IPS-11a (cell line): ENCODE data around the gene TMEM11.
A peak's percentile ranks its signal among the peaks of the same experiment; 100 is the strongest.
"Not testable (repeated sequence)": the region's sequence is repeated elsewhere in the genome, so short reads cannot be mapped to it uniquely, and the experiment has no call there.

ENCODE experiments used
- H3K4me3 ChIP-seq: one replicate; pipeline ENCODE4 v1.5.1; 2013; ENCODE audit warnings: low read depth, low read length, control low read depth

TMEM11 gene

DNA sequence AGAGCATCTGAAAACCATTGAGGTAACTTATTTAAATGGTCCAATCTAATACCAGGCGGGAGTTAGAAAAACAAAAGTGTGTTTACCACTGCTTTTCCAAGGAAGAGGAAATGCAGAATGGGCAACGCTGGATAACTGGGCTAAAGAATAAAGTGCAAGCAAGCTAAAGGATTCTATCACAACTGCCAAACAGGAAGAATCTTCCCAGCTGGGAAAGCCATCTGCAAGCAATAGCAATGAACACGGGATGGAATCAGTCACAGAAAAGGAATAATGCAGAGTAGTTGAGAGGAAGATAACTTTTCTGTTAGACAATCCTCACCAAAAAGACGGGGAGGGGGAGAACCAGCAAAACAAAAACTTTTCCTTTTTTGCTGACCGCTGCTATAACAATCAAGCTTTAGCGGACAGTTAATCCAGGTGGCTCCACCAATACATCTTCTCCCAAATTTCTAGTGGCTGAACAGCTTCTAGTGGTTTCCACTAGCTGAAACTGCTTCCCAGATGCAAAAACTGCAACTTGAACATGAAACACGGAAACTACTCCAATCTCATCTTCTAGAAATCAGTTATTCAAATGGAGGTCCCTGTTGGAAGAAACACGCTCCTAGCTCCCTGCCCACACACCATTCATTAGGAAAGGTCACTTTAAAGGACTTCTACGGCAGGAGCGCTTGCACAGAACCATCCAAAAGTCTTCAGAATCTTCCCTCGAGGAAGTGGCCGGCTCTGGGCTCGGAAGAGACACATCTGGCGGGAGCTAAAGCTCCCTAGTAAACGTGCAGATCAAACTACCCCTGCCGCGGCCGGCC, 929 bp downstream of the TMEM11 start:
- peak overlapping the region; percentile 93 for H3K4me3 ChIP-seq

DNA sequence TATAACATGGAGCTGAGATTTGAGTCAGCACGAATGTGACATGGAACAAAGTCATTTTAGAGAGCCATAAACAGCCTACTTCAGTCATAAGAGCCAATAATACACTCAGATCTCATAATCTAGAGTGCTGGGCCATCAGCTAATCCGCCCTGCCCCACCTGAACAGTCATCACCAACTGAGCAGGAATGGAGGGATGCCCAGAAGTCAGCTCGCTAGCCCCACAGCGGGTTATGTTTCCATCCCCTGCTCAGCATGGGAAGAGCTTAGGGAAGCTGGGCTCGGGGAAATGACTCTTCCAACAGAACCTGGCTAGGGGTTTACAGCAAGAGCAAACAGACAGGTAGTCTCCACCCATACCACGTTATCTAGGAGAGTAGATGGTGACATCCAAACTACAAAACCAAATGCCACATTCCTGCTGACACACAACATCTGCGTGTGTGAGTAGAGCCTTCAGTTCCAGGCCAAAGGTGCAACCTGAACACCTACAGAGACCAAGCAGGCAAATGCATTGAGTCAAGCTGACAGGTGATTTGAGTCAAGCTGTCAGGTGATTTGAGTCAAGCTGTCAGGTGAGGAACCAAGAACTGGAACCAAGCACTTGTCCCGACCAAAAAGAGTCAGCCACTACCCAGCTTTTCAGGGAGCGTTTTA, 2.0 kb downstream of the TMEM11 start:
- no peak overlapping the region for H3K4me3 ChIP-seq

DNA sequence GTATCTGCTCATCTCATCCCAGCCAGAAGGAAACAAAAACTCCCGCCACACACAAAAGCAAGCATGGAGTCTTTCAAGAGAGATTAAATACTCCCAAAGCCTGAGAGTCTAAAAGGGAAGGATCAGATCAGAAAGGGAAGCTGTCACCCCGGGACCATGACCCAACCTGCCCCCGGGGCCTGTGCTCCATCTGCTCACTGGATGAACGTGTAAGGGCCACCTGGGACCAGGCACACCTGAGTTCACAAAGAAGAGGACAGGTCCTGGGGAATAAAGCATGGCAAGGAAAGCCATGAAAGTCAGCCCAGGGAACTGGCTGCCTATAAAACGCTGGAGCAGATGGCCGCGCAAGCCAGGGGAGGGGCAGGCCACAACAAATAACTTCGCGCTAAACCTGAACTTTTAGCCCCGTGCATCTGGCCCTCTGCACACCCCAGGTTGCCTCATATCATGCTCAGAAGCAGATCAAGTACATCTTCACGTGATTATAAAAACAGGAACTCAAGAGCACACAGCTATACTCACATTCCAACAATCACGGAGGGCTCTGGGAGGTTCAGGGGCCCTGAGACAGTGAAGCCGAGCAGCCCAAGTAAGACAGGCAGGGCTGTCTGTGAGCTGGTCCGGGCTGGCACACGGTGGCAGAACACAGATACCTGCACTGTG, 3.4 kb downstream of the TMEM11 start:
- H3K4me3 ChIP-seq = no peak overlapping the region

DNA sequence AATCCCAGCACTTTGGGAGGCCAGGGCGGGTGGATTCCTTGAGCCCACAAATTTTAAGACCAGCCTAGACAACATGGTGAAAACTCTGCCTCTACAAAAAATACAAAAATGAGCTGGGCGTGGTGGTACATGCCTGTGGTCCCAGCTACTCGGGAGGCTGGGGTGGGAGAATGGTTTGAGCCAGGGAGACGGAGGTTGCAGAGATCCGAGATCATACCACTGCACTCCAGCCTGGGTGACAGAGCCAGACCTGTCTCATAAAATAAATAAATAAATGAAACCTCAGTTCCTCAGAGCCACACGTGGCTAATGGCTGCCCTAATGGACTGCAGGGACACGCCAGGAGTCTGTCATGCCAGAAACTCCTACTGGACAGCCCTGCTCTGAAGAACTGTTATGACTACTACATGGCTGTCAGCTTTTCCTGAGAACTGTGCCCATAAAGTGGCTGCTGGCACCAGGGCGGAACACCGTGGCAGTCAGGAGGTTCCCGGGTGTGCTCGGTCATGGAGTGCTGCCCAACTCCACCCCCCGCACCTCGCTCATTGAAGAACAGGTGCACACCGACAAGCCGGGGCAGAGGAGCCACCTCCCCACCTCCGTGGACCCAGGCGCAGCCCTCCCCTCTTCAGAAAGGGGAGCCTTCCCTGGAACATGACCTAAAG, 4.3 kb downstream of the TMEM11 start:
- no peak overlapping the region for H3K4me3 ChIP-seq

DNA sequence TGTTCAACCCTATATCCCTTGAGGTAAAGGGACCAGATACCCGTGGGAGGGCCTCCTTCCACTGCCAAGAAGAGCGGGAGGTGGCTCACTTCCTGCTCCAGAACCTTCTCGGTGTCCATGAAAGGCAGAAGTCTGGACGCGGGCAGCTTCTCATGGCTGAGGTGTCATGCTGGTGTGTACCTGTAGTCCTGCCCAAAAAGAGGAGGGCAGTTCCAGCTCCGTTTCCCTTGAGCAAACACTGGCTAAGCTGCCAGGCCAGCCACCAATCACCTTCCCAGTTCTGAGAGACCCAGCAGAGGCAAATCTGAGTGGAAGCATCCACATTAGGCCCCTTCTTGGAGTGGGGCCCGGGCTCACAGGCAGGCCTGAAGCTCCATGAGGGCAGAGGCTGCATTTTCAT, 5.6 kb downstream of the TMEM11 start:
- no peak overlapping the region for H3K4me3 ChIP-seq

DNA sequence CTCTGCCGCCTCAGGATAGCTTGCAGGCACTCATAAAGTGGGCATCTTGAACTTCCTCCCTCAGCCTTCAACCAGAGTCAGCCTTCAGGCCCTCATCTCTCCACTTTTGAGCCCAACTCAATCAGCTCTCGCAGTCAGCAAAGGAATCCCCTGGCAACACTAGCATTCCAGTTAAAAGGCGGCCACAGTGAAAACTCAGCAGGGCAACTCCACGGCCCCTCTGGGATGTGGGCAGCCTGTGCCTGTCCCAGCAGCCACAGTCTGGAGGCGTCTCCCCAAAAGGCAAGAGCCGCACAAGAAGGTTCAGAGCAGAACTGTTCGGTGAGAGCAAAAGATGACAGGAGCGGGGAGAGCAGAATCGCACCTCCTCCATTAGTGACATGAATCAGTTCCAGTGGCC, 9.0 kb downstream of the TMEM11 start:
- H3K4me3 ChIP-seq = no peak overlapping the region

DNA sequence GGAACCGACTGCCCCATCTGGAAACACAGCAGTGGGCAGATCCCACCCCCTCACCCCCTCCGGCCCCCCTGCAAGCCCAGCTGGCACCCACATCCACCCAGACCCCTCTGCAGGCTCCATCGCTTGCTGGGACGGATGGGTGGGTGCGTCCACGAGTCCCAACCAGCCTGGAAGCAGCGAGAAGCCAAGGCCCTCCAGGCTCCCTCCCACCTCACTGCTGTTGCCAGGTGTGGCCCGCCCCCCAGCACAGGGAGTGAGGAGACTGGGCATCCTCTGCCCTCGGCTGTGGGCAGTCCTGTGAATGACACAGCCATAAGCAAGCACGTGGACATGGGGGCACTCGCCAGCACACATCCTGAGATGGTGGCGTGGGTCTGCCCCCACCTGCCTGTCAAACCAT, 11.4 kb downstream of the TMEM11 start:
- H3K4me3 ChIP-seq = no peak overlapping the region

DNA sequence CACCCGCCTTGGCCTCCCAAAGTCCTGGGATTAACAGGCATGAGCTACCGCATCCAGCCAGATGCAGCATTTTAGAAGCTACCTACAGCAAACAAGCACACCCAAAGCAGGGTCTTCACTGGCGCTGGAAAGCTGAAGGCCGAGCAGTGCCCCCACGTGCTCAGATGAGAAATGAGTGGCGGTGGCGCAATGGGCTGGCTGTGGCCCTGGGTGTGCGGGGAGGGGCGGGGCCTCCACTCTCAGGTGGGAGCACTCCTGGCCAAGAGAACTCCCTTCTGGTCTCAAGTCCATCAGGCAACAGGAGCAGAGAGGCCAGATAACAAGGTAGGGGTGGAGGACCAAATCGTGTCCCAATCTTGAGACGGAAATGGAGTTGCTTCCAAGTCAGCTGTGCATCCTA, 12.1 kb downstream of the TMEM11 start:
- no peak overlapping the region for H3K4me3 ChIP-seq

DNA sequence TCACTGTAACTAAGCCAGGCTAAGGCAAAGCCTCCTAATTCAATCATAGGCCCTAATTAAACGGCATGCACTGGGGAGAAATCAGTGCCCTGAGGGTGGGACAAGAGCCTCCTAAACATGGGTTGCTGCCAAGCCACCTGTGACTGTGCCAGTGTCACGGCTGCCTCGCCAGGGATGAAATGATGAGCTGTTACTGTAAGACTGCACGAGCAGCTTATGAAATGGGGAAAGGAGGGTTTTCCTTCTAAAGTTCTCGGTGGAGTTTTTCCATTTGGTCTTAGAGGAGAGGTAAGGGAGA, 12.7 kb downstream of the TMEM11 start:
- H3K4me3 ChIP-seq = no peak overlapping the region

DNA sequence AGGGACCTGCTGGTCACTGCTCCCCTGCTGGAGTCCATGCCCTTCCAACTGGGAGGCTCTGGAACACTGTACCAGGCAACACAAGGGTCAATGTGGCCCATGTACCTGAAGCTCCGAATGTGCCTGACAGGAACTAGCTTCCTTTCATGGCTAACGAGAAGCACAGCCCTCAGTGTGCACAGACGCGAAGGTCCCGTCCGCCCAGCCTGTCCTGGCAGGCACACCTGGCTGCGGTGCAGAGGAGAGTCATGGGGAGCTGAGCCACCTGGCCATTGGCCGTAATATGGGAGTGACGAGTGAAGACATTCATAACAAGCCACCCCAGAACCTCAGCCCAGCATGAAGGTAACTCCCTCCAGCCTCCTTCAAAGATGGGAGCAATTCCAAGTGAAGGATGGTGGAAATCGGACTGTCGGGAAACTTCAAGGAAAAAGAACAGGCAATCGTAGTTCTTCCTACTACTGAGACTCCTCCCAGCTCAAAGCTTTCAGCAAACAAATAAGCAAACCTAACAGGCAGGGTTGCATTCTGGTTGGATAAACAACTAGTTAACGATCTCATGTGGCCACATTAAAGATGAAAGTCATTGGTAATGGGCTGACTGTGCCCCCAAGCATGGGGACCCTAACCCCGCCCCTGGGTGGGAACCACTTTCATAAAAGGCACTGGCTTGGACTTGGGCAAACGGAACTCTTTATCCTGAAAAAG, 13.2 kb downstream of the TMEM11 start:
- no peak overlapping the region for H3K4me3 ChIP-seq

DNA sequence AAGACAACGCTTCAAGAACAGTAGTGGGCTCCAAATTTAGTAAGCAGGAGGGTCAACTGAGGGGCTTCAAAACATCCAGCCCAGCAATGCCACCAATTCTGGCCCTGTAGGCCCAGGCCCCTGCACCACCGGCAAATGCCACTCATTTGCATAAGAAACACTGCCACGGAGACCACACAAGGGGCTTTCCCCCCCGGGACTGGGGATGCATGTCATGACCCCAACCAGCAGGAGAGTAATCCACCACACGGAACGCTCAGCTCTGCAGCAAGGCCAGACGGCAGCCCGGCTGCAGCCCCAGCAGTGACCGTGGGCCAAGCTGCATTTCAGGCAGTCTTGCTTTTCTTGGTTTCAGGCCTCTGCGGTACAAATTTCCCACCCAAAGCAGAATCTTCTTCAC, 14.1 kb downstream of the TMEM11 start:
- H3K4me3 ChIP-seq = no peak overlapping the region

DNA sequence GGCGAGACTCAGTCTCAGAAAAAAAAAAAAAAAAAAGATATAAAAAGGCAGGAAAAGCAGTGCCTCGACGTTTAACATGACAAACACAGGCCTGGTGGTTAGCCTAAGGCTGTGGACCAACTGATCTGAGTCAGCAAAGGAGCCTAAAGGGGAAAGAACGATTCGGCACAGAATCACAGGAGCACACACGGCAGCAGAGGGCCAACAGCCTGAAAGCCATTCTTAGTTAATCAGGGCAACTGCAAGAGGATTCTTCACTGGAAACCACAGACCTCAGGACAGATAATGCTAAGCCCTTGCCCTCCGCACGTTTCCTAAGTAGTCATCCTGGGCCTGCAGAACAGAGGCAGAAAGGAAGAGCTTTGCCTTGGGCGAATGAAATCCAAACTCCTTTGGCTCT, 14.7 kb downstream of the TMEM11 start:
- H3K4me3 ChIP-seq = no peak overlapping the region

DNA sequence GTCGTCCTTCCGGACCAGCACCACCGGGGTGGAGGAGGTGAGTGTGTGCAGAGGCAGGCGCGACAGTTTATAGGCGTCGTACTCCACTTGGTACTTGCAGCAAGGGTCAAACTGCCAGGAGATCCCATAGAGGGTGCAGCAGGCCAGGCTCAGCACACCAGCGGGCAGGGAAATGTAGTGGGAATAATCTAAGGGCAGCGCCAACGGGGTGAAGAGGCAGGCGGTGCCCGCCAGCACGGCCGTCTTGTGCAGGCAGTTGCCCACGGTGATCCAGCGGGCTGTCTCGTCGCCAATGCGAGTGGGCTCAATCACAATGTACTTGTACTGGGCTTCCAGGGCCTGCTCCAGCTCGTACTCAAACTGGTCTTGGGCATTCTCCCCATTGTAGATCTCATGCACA, 15.6 kb downstream of the TMEM11 start:
- no peak overlapping the region for H3K4me3 ChIP-seq

DNA sequence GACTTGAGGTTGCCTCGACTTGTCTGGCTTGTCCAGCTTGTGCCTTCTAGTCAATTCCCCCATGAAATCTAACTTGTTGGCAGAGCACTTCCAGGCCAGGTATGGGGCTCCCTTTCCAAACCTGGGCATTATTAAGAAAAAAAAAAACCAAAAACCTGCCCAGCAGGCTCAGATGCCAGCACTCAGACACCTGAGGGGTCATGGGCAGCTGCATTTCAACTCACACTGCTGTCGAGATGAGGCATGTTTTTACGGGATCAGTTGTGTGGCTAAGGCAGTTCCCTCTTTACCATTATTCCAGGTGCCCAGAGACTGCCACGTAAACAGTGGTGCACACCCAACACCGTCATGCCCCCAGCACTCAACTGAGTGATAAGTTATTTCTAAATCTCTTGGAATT, 17.8 kb downstream of the TMEM11 start:
- H3K4me3 ChIP-seq = no peak overlapping the region

DNA sequence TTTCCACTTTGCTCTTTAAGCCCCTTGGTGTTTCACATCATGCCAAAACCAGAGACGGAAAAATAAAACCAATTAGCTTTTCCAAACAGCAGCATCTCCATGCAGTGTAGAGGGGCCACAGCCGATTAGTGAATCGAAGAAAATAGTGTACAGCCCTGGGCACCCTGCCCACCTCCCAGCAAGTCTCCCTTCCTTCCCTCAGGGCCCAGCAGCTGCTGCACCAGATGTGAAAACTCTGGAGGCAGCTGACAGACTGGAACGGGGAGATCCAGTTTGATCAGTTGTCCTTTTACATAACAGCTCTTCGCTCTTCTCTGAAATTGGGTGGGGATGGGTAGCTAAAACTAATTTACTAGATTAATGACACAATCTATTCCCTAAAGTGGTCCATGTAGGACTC, 19.3 kb downstream of the TMEM11 start:
- no peak overlapping the region for H3K4me3 ChIP-seq

DNA sequence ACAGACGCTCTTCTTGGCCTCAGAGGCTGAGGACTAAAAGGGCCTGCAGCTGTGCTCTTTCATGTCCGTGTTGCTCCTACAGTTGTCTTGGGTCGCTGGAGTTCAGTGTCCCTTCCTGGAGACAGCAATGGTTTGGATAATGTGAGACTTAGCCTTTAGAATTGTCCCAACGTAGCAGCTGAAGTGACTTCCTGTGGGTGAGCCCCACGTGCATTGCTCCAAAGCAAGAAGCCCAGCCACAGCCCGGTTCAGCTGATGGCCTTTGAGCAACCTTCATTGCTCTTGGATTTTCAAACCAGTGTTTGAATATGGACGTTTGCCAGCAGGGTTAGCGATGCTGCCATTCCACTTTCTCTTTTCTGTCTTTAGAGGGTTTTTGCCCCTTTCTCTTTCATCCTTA, 19.7 kb downstream of the TMEM11 start:
- no peak overlapping the region for H3K4me3 ChIP-seq

DNA sequence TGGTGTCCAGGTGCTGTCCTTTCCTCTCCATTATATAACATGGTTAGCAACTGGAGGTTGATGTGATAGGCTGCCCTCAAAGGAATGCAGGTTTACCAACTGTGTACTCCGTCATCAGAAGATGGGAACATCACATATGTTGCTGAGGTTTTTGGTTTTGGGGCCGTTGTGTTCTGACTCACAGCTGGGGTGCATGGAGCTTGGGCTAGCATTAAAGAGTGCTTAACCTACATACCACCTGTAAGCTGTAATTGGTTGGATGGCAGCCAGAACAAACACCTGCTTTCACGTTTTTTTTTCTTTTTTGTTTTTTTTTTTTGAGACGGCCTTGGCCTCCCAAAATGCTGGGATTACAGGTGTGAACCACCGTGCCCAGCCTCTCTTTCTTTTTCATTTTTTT, 20.9 kb downstream of the TMEM11 start:
- H3K4me3 ChIP-seq = no peak overlapping the region

DNA sequence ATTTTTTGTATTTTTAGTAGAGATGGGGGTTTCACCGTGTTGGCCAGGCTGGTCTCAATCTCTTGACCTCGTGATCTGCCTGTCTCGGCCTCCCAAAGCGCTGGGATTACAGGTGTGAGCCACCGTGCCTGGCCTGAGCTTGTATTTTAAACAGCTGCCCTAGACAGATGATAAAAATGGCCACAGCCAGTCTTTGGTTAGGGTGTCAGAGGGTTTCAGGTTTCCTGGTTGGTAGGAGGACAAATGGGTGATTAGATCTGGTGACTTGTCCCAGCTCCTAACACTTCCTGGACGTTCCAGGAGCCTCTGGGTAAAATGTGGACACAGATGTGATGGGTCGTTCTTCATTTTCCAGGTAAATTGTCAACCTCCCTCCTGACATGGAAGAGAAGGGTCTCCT, 21.5 kb downstream of the TMEM11 start:
- not testable (repeated sequence) for H3K4me3 ChIP-seq

DNA sequence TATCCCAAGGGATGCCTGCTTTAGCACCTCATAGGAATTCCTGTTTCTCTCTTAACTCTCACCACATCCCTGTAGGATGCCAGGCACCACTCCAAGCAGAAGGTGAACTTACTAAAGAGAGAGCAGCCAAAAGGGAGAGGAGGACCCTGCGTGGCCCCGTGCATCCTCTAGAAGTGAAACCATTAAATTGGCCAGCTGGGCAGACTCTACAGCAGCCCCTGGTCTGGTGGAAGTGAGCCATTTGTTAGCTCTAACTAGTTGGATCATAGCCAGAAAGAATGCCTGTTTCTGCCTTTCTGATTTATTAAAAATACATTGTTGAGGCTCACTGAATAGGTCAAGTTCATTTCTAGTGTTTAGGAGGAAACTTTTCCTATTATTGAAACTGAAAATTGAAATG, 22.3 kb downstream of the TMEM11 start:
- no peak overlapping the region for H3K4me3 ChIP-seq

DNA sequence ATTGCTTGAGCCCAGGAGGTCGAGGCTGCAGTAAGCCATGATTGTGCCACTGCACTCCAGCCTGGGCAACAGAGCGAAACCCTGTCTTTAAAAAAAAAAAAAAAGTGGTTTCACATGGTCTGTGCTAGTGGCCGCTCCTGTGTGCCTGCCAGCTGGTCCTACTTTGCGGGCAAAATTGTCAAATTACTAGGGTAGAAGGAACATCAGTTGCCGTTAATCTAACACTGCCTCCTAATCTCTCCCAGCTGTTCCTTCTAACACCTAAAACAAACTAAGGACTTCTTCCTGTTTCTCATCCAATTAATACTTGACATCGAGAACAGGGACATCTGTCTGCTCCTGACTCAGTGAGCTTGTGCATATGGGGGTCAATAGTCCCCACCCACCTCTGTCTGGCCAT, 23.9 kb downstream of the TMEM11 start:
- no peak overlapping the region for H3K4me3 ChIP-seq

DNA sequence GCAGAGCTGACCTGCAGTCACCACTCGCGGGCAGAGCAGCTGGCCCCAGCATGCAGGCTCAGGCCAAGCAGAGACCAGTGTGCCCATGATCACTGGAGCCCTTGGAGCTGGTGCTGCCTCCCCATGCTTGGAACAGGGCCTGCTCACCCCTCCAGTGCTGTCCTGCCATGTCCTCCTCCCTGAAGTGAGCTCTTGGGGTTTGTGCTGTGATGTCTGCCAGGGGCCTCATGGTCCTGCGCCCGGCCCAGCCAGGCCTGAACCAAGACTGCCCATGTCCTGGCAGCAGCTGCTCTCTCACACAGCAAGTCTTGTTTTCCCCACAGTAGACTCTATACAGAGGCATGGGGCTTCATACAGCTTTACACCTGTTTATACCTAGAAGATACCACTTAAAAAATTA, 24.6 kb downstream of the TMEM11 start:
- H3K4me3 ChIP-seq = no peak overlapping the region
